HG03457 (cell line): ENCODE measurements around the gene TRIM2.
"Not testable (repeated sequence)": the region's sequence is repeated elsewhere in the genome, so short reads cannot be mapped to it uniquely, and the experiment has no call there.

Source experiments
- ATAC-seq: cut with Tn5 transposase; IDR thresholded peaks from one replicate; pipeline ENCODE4 v1.9.1; 2021; ENCODE audit warnings: moderate number of reproducible peaks; ENCODE audit not compliant: unreplicated experiment

TRIM2 gene

GRCh38 chr4:153186046-153186728 is 18.1 kb upstream of the TRIM2 start:
- ATAC-seq = no peak

- ATAC-seq = no peak
Observed at GRCh38 chr4:153189016-153189801, 15.0 kb upstream of the TRIM2 start.

- no peak for ATAC-seq
Observed at GRCh38 chr4:153191795-153192363, 12.4 kb upstream of the TRIM2 start.

- ATAC-seq = no peak
Observed at GRCh38 chr4:153197301-153197700, 6.9 kb upstream of the TRIM2 start.

- no peak for ATAC-seq
Observed at GRCh38 chr4:153198719-153199118, 5.5 kb upstream of the TRIM2 start.

GRCh38 chr4:153203746-153204145 is 497 bp upstream of the TRIM2 start:
- not testable (repeated sequence) for ATAC-seq

- ATAC-seq = no peak
Observed at GRCh38 chr4:153204728-153205648, 745 bp downstream of the TRIM2 start.

- ATAC-seq = no peak
Observed at GRCh38 chr4:153205757-153206156, 1.5 kb downstream of the TRIM2 start.

- ATAC-seq = no peak
Observed at GRCh38 chr4:153206534-153206933, 2.3 kb downstream of the TRIM2 start.

- ATAC-seq = no peak
Observed at GRCh38 chr4:153207027-153207426, 2.8 kb downstream of the TRIM2 start.

- no peak for ATAC-seq
Observed at GRCh38 chr4:153207567-153207966, 3.3 kb downstream of the TRIM2 start.

GRCh38 chr4:153209410-153209809 is 5.2 kb downstream of the TRIM2 start:
- ATAC-seq = no peak

GRCh38 chr4:153210727-153211126 is 6.5 kb downstream of the TRIM2 start:
- no peak for ATAC-seq

GRCh38 chr4:153211986-153212728 is 7.9 kb downstream of the TRIM2 start:
- no peak for ATAC-seq

GRCh38 chr4:153212736-153213135 is 8.5 kb downstream of the TRIM2 start:
- ATAC-seq = no peak

- no peak for ATAC-seq
Observed at GRCh38 chr4:153215921-153216320, 11.7 kb downstream of the TRIM2 start.

- ATAC-seq = no peak
Observed at GRCh38 chr4:153216546-153216945, 12.3 kb downstream of the TRIM2 start.

- no peak for ATAC-seq
Observed at GRCh38 chr4:153217440-153217839, 13.2 kb downstream of the TRIM2 start.

GRCh38 chr4:153218961-153219360 is 14.7 kb downstream of the TRIM2 start:
- ATAC-seq = no peak

GRCh38 chr4:153220682-153221395 is 16.6 kb downstream of the TRIM2 start:
- no peak for ATAC-seq
